AG09309 (cell line): ENCODE results near the gene LDB3.

ENCODE experiments used
- DNase-seq: peaks from one replicate; pipeline ENCODE4 v3.0.0-alpha.2; 2010; ENCODE audit warnings: low read depth
- H3K4me3 ChIP-seq: 2 replicates; pipeline ENCODE4 v1.5.1; 2011; ENCODE audit warnings: mild to moderate bottlenecking, low read depth, low read length, moderate library complexity; ENCODE audit not compliant: control insufficient read depth
- TF ChIP-seq, protein P1 (sequence below): IDR thresholded peaks from 2 replicates; pipeline ENCODE4 v1.5.1; 2011; ENCODE audit warnings: mild to moderate bottlenecking, low read depth, low read length, inconsistent platforms; ENCODE audit not compliant: insufficient read depth, control insufficient read depth; ENCODE audit errors: missing control alignments

Gene LDB3

GRCh38 chr10:86785037-86785436, 116.7 kb downstream of the LDB3 start:
- TF ChIP-seq, protein P1, sequence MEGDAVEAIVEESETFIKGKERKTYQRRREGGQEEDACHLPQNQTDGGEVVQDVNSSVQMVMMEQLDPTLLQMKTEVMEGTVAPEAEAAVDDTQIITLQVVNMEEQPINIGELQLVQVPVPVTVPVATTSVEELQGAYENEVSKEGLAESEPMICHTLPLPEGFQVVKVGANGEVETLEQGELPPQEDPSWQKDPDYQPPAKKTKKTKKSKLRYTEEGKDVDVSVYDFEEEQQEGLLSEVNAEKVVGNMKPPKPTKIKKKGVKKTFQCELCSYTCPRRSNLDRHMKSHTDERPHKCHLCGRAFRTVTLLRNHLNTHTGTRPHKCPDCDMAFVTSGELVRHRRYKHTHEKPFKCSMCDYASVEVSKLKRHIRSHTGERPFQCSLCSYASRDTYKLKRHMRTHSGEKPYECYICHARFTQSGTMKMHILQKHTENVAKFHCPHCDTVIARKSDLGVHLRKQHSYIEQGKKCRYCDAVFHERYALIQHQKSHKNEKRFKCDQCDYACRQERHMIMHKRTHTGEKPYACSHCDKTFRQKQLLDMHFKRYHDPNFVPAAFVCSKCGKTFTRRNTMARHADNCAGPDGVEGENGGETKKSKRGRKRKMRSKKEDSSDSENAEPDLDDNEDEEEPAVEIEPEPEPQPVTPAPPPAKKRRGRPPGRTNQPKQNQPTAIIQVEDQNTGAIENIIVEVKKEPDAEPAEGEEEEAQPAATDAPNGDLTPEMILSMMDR: no peak
- no peak for DNase-seq
- no peak overlapping the region for H3K4me3 ChIP-seq
